Stomach smooth muscle (tissue), 2 donors: ENCODE results near the gene LMTK2.

Source experiments
- H3K27ac ChIP-seq: one replicate; pipeline ENCODE4 v1.7.0; 2013; ENCODE audit warnings: mild to moderate bottlenecking, low read length, inconsistent platforms
- H3K27me3 ChIP-seq, 2 donors: one replicate each; pipeline ENCODE4 v1.7.0; 2013; ENCODE audit warnings: low read length in 2 of 2; ENCODE audit not compliant: insufficient read depth in 2 of 2, control insufficient read depth in 1 of 2
- H3K36me3 ChIP-seq, 2 donors: one replicate each; pipeline ENCODE4 v1.7.0; 2013; ENCODE audit warnings: low read length in 2 of 2; ENCODE audit not compliant: control insufficient read depth in 2 of 2, insufficient read depth in 2 of 2
- H3K4me1 ChIP-seq: one replicate; pipeline ENCODE4 v1.7.0; 2013; ENCODE audit warnings: low read length; ENCODE audit not compliant: control insufficient read depth, insufficient read depth
- H3K4me3 ChIP-seq, 2 donors: one replicate each; pipeline ENCODE4 v1.7.0; 2013; ENCODE audit warnings: low read length in 2 of 2
- H3K9ac ChIP-seq, 2 donors: one replicate each; pipeline ENCODE4 v1.7.0; 2013; ENCODE audit warnings: low read length in 2 of 2, mild to moderate bottlenecking in 1 of 2
- H3K9me3 ChIP-seq, 2 donors: one replicate each; pipeline ENCODE4 v1.7.0; 2013; ENCODE audit warnings: low read length in 2 of 2; ENCODE audit not compliant: control insufficient read depth in 2 of 2
- donor health status: healthy.
- donor health status: Pancreatic carcinoma.

LMTK2 gene

DNA sequence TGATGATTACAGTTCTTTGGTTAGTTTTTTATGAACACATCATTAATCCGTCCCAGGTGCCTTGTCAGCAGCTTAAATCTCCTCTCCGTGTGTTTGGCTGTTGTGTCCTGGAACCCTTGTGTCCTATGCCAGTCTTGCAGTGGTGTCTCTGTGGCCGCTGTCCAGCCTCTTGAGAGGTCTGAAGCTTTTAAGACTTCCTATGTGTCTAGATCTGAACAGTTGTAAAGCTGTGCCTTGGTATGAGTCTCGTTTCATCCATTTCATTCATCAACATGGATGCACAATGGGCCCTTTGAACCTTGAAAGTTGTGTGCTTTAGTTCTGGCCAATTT is 16.7 kb downstream of the LMTK2 start:
- Histone ChIP-seq H3K27me3 (no peaks in the 10 kb centered on the region), H3K9ac (no peak overlapping the region)

DNA sequence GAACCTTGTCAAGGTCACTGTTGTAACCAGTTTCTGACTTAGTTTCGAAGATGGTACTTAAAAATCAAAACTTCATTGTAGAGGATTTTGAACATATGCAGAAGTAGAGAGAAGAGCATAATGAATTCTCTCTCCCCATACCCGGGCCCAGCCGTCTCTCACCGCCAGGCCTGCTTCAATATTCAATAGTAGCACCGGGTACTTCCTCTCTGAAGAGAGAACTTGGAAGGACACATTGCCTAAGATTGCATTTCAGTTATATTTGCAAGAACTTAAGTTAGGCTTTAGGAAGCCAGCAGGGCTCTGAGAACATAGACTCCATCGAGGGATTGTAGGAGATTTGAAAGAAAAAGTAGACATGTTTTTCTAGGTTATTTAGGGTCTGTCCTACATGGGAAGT is 19.1 kb downstream of the LMTK2 start:
- H3K36me3 ChIP-seq, result no peaks in the 10 kb centered on the region
- H3K9ac ChIP-seq, result no peak overlapping the region
- no peaks in the 10 kb centered on the region for H3K9me3 ChIP-seq
- H3K4me1 ChIP-seq, result no peaks in the 10 kb centered on the region
- no peak overlapping the region for H3K27ac ChIP-seq
- no peaks in the 10 kb centered on the region for H3K27me3 ChIP-seq
- H3K4me3 ChIP-seq, result no peak overlapping the region

More for the DNA sequence above, 16.7 kb downstream of the LMTK2 start:
- Histone ChIP-seq H3K9me3 (no peaks in the 10 kb centered on the region), H3K4me3 (no peak overlapping the region), H3K36me3 (no peaks in the 10 kb centered on the region), H3K4me1 (no peaks in the 10 kb centered on the region), H3K27ac (no peak overlapping the region)

DNA sequence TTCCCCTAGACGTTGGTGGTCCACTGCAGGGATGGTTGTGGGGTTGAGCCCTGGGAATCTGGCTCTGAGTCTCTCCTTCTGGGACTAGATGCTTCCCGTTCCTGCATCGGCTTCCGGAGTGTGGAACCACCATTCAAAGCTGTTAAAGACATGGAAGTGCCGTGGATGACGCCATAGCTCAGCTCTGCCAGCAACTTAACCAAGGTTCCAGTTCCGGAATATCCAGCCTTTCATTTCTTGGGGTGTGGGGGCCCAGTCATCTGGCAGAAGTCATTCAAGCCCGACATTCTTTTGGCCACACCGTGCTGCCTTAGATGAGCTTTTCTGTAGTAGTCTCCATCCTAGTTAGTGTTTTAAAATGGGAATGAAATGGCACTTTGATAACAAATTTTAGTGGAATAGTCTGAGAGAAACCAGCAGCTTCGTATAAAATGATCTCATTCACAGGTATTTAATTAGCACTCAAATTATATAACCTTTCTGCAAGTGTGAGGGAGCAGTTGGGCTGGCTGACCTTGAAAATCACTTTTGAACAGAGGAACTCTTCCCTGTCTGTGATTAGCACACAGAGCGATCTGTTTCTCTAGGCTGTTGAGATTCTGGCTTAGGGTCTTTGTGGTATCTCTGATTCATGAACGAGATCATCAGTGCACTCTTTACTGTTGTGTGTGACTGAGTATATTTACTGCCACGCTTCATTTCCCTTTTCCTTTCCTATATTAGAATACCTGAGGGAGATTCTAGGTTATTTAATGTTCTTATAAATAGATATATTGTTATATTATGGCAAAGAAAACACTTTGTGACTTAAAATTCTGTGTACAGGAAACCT is 19.9 kb downstream of the LMTK2 start:
- H3K4me3 ChIP-seq, result no peak overlapping the region
- no peak overlapping the region for H3K9ac ChIP-seq
- no peaks in the 10 kb centered on the region for H3K4me1 ChIP-seq
- no peaks in the 10 kb centered on the region for H3K9me3 ChIP-seq
- no peaks in the 10 kb centered on the region for H3K27me3 ChIP-seq
- no peaks in the 10 kb centered on the region for H3K36me3 ChIP-seq
- H3K27ac ChIP-seq, result no peak overlapping the region

DNA sequence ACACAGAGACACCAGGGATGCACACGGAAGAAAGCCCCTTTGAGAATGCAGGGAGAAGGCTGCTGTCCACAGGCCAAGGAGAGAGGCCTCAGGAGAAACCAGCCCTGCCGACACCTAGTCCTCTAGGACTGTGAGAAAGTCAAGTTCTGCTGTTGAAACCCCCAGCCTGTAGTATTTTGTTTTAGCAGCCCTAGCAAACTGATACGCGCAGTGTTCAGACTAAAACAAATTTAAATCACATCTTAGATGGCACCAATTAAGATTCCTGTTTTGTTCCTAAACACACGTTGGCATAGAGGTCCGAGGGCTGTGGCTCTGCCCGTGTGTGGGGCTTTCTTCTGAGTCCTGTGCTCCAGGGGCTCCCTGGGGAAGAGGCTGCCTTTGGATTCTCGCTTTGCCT is 21.7 kb downstream of the LMTK2 start:
- H3K4me1 ChIP-seq, result no peaks in the 10 kb centered on the region
- H3K4me3 ChIP-seq, result no peak overlapping the region
- no peak overlapping the region for H3K9ac ChIP-seq
- no peaks in the 10 kb centered on the region for H3K9me3 ChIP-seq
- H3K27me3 ChIP-seq, result no peaks in the 10 kb centered on the region
- no peak overlapping the region for H3K27ac ChIP-seq
- no peaks in the 10 kb centered on the region for H3K36me3 ChIP-seq

DNA sequence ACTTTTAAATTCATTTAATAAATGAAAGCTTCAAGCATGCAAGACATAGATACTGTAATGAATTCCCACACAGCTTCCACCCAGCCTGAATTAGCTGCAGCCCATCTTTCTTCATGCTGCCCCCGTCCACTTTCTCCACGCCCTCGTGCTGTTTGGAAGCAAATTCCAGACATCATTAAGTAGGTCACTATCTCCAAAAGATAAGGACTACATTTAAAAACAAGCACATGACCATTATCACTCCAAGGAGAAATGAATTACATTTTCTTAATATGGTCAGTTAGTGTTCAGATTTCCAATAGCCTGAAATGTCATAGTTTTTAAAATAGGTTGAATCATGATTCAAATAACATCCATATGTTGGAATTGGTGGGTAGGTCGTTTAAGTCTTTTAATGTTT is 24.3 kb downstream of the LMTK2 start:
- Histone ChIP-seq H3K4me1 (no peaks in the 10 kb centered on the region), H3K36me3 (no peaks in the 10 kb centered on the region), H3K4me3 (no peak overlapping the region), H3K27me3 (no peaks in the 10 kb centered on the region), H3K9me3 (no peaks in the 10 kb centered on the region), H3K9ac (no peak overlapping the region), H3K27ac (no peak overlapping the region)

DNA sequence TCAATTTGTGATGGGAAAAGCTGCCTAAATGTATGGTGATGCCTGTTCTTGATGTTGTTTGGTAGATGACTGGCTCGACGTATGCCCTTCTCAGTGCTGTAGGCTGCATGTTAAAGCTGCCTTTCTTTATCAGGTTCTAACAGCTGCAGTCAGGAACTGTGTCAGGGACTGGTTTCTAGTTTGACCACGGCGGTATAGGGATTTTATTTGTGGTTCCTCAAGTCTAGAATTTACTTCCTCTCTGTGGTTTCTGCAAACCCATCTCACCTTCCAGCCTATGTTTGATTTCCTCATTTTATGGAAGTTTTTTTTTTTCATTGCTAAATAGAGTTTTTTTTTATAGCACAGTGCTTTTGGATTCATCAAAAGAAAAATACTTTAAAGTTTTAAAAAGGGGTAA is 26.5 kb downstream of the LMTK2 start:
- Histone ChIP-seq H3K4me3 (no peak overlapping the region), H3K27me3 (no peaks in the 10 kb centered on the region), H3K4me1 (no peaks in the 10 kb centered on the region), H3K27ac (no peak overlapping the region), H3K36me3 (peaks cover 0 to 7% of the 10 kb centered on the region in 2 donors), H3K9me3 (no peaks in the 10 kb centered on the region), H3K9ac (no peak overlapping the region)

DNA sequence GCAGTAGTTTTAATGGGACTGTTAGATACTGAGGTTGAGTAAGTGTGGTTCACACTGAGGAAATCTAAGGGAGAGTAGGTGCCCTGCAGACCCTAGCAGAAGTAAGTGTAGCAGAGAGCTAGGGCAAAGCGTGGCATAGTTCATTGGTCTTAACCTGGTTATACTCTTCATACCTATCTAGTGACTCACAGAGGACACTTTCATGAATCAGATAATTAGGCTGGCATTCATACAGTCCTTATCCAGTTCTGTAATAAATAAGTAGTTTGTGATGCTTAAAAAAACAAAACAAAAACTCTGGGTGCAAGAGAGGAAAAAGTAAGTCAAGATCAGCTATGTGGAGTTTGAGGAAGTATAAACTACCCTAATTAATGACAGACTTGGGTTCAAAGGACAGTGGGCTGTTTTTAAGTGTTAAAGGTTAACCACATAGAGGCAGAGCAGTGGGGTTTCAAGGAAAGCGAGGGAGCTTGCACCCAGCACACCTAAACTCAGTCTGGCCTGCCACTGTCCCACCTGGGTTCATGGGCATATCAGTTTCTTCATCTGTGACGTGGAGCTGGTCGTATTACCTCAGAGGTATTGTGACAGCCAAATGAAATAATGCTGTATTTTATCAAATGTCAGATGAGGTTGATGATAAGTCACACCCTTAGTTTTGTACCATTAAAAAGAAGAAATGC is 27.1 kb downstream of the LMTK2 start:
- H3K9me3 ChIP-seq, result no peaks in the 10 kb centered on the region
- H3K27ac ChIP-seq, result no peak overlapping the region
- no peaks in the 10 kb centered on the region for H3K4me1 ChIP-seq

DNA sequence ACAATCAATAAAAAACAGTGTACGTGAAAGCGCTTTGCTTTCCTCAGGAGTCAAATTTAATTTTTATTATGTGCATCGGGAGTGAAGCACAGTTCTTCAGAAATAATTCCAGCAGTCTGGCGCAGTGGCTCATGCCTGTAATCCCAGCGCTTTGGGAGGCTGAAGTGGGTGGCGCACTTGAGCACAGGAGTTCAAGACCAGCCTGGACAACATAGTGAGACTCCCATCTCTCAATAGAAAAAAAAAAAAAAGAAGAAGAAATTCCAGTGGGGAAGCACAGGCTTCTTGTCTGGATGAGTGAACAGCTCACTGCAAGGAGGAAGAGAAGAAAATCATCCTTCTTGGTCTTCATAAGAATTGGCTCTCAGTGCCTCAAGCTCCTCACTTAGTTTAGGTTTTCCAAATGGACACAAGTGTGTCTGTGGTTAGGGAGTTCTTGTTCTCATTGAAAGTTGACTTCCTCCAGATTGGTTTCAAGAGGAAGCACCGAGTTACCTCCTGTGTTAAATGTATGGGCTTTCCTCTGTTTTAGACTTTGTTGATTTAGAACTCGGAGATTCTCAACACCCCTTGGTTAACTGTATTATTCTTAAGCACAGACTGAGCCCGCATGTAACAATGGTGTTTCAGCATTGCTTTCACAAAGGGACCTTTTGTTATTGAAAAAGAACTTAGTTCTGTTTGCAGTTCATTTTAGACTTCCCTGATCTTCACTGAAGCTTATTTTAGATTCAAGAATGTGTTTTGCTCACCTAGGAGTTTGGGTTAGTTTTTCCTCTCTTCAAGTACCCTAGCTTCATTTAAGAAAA is 28.0 kb downstream of the LMTK2 start:
- H3K9ac ChIP-seq, result no peak overlapping the region
- H3K4me3 ChIP-seq, result no peak overlapping the region
- H3K36me3 ChIP-seq, result peaks cover 0 to 12% of the 10 kb centered on the region in 2 donors
- no peaks in the 10 kb centered on the region for H3K4me1 ChIP-seq
- no peaks in the 10 kb centered on the region for H3K9me3 ChIP-seq
- H3K27ac ChIP-seq, result no peak overlapping the region
- no peaks in the 10 kb centered on the region for H3K27me3 ChIP-seq

More for the DNA sequence above, 27.1 kb downstream of the LMTK2 start:
- Histone ChIP-seq H3K4me3 (no peak overlapping the region), H3K27me3 (no peaks in the 10 kb centered on the region), H3K9ac (no peak overlapping the region), H3K36me3 (peaks cover 0 to 12% of the 10 kb centered on the region in 2 donors)

DNA sequence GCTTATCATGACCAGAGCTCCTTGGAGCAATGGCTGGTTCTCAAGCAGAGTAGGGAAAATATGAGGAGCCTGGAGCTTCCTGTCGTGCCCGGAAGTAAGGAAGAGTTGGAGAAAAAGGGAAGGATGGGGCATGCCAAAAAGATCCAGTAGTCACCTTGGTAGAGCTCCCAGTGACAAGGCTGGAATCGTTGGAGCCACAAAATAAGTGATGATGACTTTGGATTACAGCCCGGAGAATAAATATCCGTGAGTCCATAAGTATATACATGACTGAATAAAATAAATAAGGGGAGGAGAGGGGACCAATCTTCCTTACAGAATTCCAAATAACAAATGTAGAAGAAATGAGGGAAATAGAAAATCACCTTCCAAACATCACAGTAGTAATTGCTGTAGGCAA is 29.3 kb downstream of the LMTK2 start:
- Histone ChIP-seq H3K27me3 (no peaks in the 10 kb centered on the region), H3K9me3 (no peaks in the 10 kb centered on the region), H3K36me3 (peaks cover 0 to 12% of the 10 kb centered on the region in 2 donors), H3K4me3 (no peak overlapping the region), H3K27ac (no peak overlapping the region), H3K9ac (no peak overlapping the region), H3K4me1 (no peaks in the 10 kb centered on the region)

DNA sequence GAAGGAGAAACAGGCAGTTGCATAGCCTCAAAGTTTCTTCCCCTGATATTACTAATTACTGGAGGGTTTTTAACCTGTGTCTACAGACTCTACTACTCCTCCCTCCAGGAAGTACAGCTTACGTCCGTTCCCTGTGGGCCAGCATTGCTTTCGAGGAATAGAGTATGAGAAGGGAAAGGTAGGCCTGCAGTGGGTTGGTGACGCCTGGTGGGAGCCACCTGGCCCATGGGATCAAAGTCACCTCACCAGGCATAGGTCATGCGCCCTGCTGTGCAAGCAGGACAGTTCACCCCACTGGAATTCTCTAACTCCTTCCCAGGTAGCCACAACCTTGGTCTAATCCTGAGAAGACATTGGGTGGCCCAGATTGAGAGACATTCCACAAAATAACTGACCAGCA is 29.8 kb downstream of the LMTK2 start:
- H3K27me3 ChIP-seq, result no peaks in the 10 kb centered on the region
- H3K9ac ChIP-seq, result no peak overlapping the region
- H3K27ac ChIP-seq, result no peak overlapping the region
- H3K9me3 ChIP-seq, result no peaks in the 10 kb centered on the region
- no peak overlapping the region for H3K4me3 ChIP-seq
- H3K4me1 ChIP-seq, result no peaks in the 10 kb centered on the region
- peaks cover 2 to 15% of the 10 kb centered on the region in 2 donors for H3K36me3 ChIP-seq
